NB4 (cell line): Measurements from ENCODE around the gene SEMA3B.
"Not testable (repeated sequence)": the region's sequence is repeated elsewhere in the genome, so short reads cannot be mapped to it uniquely, and the experiment has no call there.

ENCODE experiments used
- DNase-seq: peaks from one replicate; pipeline ENCODE4 v3.0.0; 2010; ENCODE audit warnings: low read depth
- H3K4me3 ChIP-seq: one replicate; pipeline ENCODE4 v1.5.1; 2011; ENCODE audit warnings: mild to moderate bottlenecking, low read depth, low read length, moderate library complexity
- MYC ChIP-seq: IDR thresholded peaks from 2 replicates; pipeline ENCODE4 v1.6.1; 2011; ENCODE audit warnings: low read depth, low read length
- POLR2A ChIP-seq: IDR thresholded peaks from 2 replicates; pipeline ENCODE4 v1.6.1; 2011; ENCODE audit warnings: mild to moderate bottlenecking; ENCODE audit not compliant: insufficient read length; ENCODE audit errors: extremely low read depth
- TF ChIP-seq, protein P1 (sequence below): IDR thresholded peaks from one replicate; pipeline ENCODE4 v1.5.1; 2012; ENCODE audit warnings: low read depth, low read length
- TF ChIP-seq, protein P2 (sequence below): IDR thresholded peaks from 2 replicates; pipeline ENCODE4 v1.6.1; 2011; ENCODE audit warnings: low read depth, low read length

SEMA3B gene

DNA sequence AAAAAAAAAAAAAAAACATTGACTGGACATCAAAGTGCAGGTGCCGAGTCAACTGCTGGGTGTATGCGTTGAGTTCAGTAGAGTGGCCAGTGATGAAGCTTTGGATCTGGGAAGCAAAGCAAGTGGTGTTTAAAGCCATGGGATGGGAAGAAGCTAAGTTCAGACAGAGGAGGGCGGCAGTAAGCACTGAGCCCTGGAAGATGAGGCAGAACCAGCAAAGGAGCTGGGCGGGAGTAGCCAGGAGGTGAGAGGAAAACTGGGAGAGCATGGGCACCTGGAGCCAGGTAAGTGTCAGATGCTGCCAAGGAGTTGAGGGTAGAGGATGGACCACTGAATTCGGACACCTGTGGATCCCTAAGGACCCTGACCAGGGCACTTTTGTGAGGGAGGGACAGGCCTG lies 44.3 kb upstream of the SEMA3B start:
- H3K4me3 ChIP-seq: no peak overlapping the region
- DNase-seq: no peak
- no peak for TF ChIP-seq MYC
- no peak for TF ChIP-seq POLR2A
- TF ChIP-seq, protein P1, sequence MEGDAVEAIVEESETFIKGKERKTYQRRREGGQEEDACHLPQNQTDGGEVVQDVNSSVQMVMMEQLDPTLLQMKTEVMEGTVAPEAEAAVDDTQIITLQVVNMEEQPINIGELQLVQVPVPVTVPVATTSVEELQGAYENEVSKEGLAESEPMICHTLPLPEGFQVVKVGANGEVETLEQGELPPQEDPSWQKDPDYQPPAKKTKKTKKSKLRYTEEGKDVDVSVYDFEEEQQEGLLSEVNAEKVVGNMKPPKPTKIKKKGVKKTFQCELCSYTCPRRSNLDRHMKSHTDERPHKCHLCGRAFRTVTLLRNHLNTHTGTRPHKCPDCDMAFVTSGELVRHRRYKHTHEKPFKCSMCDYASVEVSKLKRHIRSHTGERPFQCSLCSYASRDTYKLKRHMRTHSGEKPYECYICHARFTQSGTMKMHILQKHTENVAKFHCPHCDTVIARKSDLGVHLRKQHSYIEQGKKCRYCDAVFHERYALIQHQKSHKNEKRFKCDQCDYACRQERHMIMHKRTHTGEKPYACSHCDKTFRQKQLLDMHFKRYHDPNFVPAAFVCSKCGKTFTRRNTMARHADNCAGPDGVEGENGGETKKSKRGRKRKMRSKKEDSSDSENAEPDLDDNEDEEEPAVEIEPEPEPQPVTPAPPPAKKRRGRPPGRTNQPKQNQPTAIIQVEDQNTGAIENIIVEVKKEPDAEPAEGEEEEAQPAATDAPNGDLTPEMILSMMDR: no peak
- TF ChIP-seq, protein P2, sequence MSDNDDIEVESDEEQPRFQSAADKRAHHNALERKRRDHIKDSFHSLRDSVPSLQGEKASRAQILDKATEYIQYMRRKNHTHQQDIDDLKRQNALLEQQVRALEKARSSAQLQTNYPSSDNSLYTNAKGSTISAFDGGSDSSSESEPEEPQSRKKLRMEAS: no peak

DNA sequence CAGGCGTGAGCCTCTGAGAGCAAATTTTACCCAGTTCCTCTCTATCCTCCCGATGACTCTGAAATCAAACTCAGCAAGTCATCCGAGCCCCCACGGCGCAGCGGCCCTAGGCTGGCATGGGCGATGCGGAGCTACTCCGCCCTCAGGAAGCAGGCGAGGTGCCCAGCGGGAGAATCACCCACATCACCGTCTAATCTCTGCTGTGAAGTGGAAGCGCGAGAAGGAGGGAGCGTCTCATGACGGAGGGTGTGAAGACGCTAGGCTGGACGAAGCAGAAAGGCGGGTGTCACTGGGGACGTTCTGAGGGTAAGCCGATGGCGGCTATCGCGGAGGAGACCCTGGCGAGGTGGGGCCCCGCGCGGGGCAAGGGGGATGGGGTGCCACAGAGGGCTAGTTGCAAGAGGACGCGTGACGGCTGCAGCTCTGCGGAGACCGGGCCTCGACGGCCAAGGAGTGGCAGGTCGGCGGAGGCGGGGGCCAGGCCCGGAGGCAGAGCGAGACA lies 42.0 kb upstream of the SEMA3B start:
- H3K4me3 ChIP-seq: peak overlapping the region; percentile 17
- DNase-seq: peak; percentile 54
- TF ChIP-seq POLR2A: no peak
- TF ChIP-seq, protein P2: no peak
- TF ChIP-seq, protein P1: no peak
- TF ChIP-seq MYC: no peak

DNA sequence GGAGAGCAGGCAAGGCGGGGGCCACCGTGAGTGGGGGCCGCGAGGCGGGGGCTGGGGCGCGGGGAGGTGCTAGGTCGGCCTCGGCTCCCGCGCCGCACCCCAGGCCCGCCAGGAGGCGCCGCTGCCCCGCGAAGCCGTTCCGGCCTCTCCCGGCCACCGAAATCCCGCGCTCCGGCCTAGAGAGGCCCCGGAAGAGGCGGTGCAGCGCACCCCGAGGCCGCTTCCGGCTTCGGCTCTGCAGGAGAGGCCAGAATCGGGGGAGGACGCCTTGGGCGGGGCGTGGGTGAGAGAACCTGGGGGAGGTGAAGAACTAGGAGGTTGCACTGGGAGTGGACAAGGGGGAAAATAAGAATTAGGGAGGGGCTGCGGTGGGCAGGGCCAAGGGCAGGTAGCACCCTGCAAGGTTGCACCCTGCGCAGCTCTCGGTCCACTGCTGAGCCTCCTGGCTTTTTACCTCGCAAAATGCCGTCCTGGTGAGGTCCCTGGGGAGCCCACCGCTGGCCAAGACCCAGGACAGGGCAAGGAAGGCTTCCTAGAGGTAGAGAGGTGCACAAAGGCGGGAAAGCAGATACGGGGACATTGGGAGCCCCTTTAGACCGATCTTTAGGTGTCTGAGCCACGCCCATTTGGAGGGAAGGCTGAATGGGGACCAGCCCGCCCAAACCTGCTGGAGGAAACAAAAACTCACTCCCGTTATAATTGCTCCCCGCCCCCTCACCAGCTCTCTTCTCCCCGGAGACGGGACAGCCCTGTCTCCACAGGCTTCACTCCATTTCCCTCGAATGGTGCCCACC lies 41.4 kb upstream of the SEMA3B start:
- TF ChIP-seq MYC (peak; percentile 57; the same call in 1 of the 2 replicates), POLR2A (no peak)
- TF ChIP-seq, protein P2: peak; percentile 55
- TF ChIP-seq, protein P1: peak; percentile 51
- peak; percentile 96 for DNase-seq
- peak overlapping the region; percentile 62 for H3K4me3 ChIP-seq

- DNase-seq: not testable (repeated sequence)
- TF ChIP-seq MYC: peak; percentile 1; the same call in 1 of the 2 replicates
- H3K4me3 ChIP-seq: peak overlapping the region; percentile 62
Measured at GRCh38 chr3:50228184-50228763, 40.7 kb upstream of the SEMA3B start.

- H3K4me3 ChIP-seq: no peak overlapping the region
- no peak for DNase-seq
- TF ChIP-seq, protein P1: no peak
Measured at GRCh38 chr3:50229490-50229889, 39.5 kb upstream of the SEMA3B start.

- peak; percentile 40 for DNase-seq
- no peak for TF ChIP-seq POLR2A
- TF ChIP-seq MYC: no peak
- TF ChIP-seq, protein P2: no peak
- TF ChIP-seq, protein P1: no peak
- no peak overlapping the region for H3K4me3 ChIP-seq
Measured at GRCh38 chr3:50230104-50230793, 38.7 kb upstream of the SEMA3B start.
